HuH-7 (cell line): ENCODE measurements around the gene NEURL1.
"Not testable (repeated sequence)": the region's sequence is repeated elsewhere in the genome, so short reads cannot be mapped to it uniquely, and the experiment has no call there.

Source experiments
- DNase-seq: peaks from one replicate; pipeline ENCODE4 v3.0.0; 2011; ENCODE audit warnings: low spot score

Gene NEURL1

DNA sequence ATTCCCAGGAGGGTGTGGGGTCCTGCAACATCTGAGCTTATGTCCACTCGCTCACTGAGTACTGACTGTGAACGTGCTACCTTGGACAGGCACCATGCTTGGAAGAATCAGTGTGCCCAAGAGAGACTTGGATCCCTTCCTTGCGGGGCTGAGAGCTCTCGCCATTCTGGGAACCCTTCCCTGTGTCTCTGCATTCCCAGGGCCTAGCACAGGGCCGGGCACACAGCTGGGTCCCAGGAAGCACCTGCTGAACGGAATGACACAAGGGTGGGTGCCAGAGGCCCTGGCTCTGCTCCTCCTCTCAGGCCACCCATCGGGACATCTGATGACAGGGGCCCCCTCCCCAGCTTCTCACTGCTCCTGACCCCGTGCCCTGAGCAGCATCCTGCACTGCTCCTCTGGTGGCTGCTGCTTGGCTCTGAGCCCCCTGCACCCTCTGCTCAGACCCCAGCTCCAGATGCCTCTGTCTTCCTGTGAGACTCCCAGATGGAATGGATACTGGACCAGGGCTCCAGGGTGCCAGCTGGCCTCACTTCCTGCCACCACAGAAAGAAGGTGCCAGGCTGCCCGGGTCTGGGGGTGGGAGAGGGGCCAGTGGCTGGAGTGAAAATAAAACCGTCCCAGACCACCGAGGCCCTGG lies 129.6 kb downstream of the NEURL1 start:
- no peak for DNase-seq

DNA sequence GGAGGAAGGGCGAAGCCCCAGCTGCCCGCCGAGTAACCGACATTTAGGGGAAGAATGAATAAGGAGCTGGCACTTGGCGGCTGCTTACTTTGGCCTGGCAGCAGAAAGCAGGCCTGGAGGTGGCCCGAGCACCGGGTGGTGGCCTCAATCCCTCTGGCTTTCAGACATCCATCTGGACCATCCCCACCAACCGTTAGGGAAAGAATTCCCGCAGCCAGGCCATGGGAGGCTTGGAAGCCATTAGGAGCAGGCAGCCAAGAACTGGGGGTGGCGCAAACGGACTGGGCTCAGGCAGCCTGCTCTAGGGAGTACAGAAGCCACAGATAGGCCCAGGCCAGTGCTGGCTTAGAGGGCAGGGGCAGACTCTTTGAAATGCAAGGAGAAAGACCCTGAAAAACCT lies 132.7 kb downstream of the NEURL1 start:
- DNase-seq: no peak

DNA sequence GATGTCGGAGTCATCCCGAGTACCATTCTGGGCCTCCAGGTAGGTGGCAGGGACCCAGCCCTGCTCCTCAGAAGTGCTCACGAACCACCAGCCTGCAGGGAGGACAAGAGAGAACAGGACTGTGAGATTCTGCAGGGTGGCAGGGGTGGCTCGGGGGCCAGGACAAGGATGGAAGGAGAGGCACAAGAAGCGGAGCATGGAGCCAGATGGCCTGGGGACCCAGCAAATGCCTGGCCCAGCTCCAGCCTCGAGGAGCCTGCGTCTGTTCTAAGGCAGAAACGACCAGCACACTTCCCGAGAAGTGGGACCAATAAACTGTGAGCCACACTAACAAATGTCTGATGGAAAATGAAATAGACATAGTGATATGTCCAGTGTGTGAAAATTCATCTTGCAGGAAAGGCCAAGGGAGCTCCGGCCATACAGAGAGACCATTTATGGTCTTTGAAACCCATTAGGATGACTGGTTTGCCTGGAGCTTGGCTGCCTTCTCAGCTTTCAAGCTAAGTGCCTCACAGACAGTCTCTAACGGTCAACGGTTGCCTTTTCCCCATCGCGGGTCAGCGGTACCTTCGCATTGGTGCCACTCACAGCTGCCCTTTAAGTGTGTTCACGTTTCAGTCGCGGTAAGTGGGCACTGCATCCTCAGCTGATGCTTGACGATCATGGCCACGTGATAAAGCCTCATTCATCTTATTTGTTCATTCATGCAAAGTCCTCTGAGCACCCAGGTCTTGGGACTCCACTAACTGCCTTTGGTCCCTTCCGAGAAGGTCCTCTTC lies 133.8 kb downstream of the NEURL1 start:
- no peak for DNase-seq

DNA sequence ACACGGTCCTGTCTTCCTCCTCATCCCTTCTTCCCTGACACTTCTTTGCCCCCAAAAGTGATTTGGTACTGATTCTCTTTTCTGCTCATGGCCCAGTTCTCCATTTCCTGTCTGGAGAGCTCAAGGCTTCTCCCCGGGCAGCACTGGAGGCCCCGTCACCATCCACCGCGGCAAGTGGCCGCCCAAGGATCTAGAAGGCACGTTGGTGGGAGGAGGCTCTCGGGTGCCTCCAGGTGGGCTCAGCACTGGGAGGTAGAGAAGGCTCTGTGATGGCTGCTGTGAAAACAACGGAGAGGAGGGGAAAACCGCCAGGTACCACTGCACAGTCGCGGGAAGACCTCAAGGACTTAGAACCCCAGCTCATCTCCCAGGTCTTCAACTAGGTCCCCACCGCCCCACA lies 134.4 kb downstream of the NEURL1 start:
- DNase-seq: no peak

DNA sequence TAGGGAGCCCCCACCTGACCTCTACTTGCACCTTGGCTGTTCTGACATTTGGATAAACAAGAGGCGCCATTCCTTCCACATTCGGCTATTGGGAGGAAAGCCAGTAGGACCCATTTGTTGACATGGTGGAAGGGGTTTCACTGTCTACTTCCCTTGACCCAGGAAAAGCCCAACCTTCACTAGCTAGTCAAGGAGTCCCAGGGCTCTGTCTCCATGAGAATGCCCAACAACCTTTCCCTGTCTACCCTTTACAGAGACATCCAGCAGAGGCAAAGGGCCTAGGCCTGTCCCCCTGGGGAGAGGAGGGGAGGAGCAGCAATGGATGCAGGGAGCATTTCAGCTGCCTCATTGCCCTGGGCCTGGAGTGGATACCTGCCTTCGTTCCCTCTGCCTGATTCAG lies 136.1 kb downstream of the NEURL1 start:
- no peak for DNase-seq

DNA sequence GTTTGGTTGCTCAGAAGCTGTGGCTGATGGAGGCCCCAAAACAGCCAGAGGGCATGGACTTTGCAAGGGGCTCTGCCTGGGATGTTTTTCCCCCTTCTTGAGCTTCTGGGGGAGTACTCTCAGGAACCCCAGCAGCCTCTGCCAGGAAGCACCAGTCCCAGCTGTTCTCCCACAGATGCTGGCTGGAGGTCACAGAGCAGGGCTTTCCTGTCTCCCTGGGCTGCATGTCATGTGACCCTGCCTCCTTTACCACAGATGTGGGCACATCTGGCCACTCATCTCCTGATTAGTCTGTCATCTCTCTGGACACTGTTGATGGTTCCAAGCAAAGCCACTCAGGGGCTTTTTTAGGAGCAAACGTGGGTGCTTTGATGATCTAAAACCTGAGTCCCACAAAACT lies 136.7 kb downstream of the NEURL1 start:
- no peak for DNase-seq

DNA sequence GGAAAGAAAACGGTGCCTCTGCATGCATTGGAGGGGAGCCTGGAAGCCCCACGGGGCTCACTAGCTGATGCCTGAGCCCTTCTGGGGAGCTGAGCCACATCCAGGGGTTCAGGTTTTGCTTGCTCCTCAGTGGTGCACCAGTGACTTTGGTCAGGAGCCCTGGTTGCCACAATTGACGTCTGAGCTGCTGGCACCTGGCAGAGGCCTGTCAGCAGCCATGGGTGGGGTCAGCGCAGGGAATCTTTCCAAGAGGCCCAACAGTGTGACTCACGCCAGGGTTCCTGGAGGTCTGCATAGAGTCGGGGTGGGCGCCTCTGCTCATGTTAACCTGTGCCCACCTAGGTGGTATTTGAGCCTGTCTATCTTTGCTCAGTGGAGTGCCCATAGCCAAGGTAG lies 138.7 kb downstream of the NEURL1 start:
- no peak for DNase-seq

GRCh38 chr10:103632871-103633270 lies 139.4 kb downstream of the NEURL1 start:
- DNase-seq: not testable (repeated sequence)

- no peak for DNase-seq
These were observed 140.3 kb downstream of the NEURL1 start for GRCh38 chr10:103633846-103634245.

DNA sequence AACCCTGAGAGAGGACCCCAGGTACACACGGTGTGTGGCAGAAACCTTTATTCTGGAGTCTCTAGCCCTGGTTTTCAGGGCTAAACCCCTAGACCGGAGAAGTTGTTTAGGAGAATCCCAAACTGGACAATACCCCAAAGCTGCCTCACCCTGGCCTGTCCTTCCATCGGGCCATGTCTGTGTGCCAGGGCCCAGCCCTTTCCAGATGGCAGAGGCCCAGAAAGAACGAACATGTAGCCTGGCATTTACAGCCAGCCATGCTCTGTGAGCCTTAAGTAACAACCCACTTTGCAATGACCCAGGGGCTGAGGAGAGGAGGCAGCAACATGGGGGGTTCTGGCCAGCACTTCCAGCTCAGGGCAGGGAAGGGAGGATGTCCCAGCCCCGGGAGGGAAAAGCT lies 142.1 kb downstream of the NEURL1 start:
- DNase-seq: no peak

GRCh38 chr10:103636492-103636891 lies 143.0 kb downstream of the NEURL1 start:
- no peak for DNase-seq

- DNase-seq: no peak
These were observed 143.5 kb downstream of the NEURL1 start for GRCh38 chr10:103637011-103637410.

DNA sequence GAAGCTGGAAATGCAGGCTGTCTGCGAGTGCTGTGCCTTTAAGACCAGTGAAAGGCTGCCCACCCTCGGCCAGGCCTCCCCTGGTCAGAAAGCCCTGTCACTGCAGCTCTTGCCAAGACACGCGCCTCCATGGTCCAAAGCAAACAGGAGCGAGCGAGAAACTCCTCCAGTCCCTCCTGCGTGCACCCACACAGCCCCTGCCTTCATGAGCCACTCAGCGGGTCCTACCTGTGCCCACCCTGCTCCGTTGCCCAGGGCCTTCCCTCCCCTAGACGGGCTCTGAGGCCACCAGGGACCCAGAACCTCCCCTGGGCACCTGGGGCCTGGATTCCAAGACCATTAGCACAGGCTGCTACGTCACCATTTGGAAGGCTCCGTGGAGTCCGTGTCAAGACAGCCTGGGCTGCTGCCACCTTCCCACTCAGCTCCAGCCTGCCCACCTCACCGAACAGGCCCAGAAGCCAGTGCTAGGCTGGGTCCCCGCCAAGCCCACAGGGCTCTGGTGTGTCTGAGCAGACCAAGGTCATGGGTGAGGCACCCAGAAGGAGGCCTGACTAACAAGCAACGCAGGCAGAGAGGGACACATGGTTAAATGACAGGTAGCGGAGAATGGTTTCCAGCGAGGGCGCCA lies 144.5 kb downstream of the NEURL1 start:
- no peak for DNase-seq

- no peak for DNase-seq
These were observed 145.4 kb downstream of the NEURL1 start for GRCh38 chr10:103638948-103639347.

GRCh38 chr10:103640436-103641181 lies 147.1 kb downstream of the NEURL1 start:
- DNase-seq: no peak

- DNase-seq: no peak
These were observed 147.8 kb downstream of the NEURL1 start for GRCh38 chr10:103641326-103641725.
